ENCODE results near the gene TTLL9.

DNA sequence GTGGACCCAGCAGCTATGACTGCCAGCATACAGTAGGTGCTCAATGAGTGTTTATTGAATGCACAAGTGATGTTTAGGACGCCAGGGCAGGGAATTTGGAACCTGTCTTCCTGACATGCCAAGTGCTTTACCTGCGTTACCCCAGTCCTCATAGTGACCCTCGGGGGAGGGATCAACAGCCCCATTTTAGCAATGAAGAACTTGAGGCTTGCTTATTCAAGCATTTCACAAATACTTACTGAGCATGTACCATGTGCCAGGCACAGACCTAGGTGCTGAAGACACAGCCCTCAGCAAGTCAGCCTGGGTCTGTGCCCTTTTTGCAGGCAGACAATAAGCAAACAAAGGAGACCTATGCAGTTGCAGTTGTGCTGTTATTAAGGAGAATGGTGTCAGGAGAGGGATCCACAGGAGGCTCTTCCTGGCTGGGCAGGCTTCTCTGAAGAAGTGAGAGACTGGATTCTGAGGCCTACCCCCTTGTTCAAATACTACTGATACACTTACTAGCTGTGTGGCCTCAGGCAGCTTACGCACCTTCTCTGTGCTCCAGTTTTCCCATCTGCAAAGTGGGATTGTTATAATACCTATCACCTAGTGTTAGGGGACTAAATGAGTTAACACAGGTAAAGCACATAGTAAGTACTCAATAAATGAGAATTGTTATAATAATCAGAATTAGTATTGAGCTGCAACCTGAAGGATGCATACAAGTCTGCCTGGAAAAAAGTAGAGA is 39.8 kb downstream of the TTLL9 start:
- TF ChIP-seq POLR2A (IDR thresholded peaks at IDR 0.05; ENCODE audit: extremely low read depth, insufficient read length) (no peak), CTCF (IDR thresholded peaks at IDR 0.05; ENCODE audit: low read depth, low read length) (no peak), MAX (IDR thresholded peaks at IDR 0.05; ENCODE audit: low read depth, low read length) (no peak)

Data from NB4 (cell line).